H1 (cell line): ENCODE measurements around the gene JAKMIP3. TPM values are rescaled to one million over a fixed set of nuclear protein-coding genes. Genes with fewer than 3 reads are reported as not detected.

ENCODE experiments used
- CTCF ChIA-PET: fragments of 300-600 bp; sonication (Branson Sonifier 250); formaldehyde crosslinking; loops from one replicate; lab custom pipeline; 2021; ENCODE audit not compliant: partially characterized antibody; lab: Charles Lee
- POLR2A ChIA-PET: fragments of 300-600 bp; sonication (Branson Sonifier 250); formaldehyde crosslinking; loops from one replicate; lab custom pipeline; 2021; ENCODE audit warnings: inconsistent platforms; ENCODE audit not compliant: partially characterized antibody; lab: Charles Lee
- DNase-seq, 2 experiments: peaks; one replicate each; pipeline versions ENCODE4 v3.0.0 to v3.0.0-alpha.2; 2010 to 2022; ENCODE audit warnings: low spot score in 2 of 2, low read depth in 1 of 2, mixed read lengths in 1 of 2
- FAIRE-seq: peaks from 2 replicates; lab custom pipeline; 2011; peaks lifted over from hg19 to GRCh38; lab: Jason Lieb, UNC
- H2AFZ ChIP-seq: 2 replicates; pipeline ENCODE4 v1.8.1; 2012; ENCODE audit warnings: low read length, inconsistent platforms
- H2AK5ac ChIP-seq: 2 replicates; pipeline ENCODE4 v1.6.1; 2013; ENCODE audit warnings: low read depth, low read length
- H2BK120ac ChIP-seq: replicated peaks from 2 replicates; pipeline ENCODE3; 2013; ENCODE audit warnings: low read depth, low read length, inconsistent platforms
- H2BK12ac ChIP-seq: 2 replicates; pipeline ENCODE4 v1.6.1; 2013; ENCODE audit warnings: low read depth, low read length
- H2BK15ac ChIP-seq: 2 replicates; pipeline ENCODE4 v1.6.1; 2013; ENCODE audit warnings: low read length
- H2BK20ac ChIP-seq: 2 replicates; pipeline ENCODE4 v1.6.1; 2013; ENCODE audit warnings: low read length
- H2BK5ac ChIP-seq: 2 replicates; pipeline ENCODE4 v1.6.1; 2013; ENCODE audit warnings: low read depth, low read length
- H3K14ac ChIP-seq: 2 replicates; pipeline ENCODE4 v1.6.1; 2013; ENCODE audit warnings: inconsistent platforms; ENCODE audit not compliant: insufficient read length
- H3K18ac ChIP-seq: 2 replicates; pipeline ENCODE4 v1.6.1; 2013; ENCODE audit warnings: low read length; ENCODE audit errors: extremely low read depth
- H3K23ac ChIP-seq: 2 replicates; pipeline ENCODE4 v1.6.1; 2013; ENCODE audit warnings: inconsistent platforms; ENCODE audit not compliant: insufficient read length
- H3K23me2 ChIP-seq: 2 replicates; pipeline ENCODE4 v1.6.1; 2013; ENCODE audit warnings: low read depth, low read length
- H3K27ac ChIP-seq: 2 replicates; pipeline ENCODE4 v1.6.1; 2011; ENCODE audit warnings: low read depth, low read length, inconsistent platforms
- H3K27me3 ChIP-seq, 4 experiments: replicated peaks in 1 of 4; 1 replicate in 1 of 4; 2 replicates in 3 of 4; pipeline versions ENCODE4 v1.6.1 to v1.8.1; 2011 to 2013; ENCODE audit warnings: low read length in 3 of 4, mild to moderate bottlenecking in 3 of 4, inconsistent platforms in 2 of 4, mixed read lengths in 2 of 4, moderate library complexity in 1 of 4; ENCODE audit not compliant: control insufficient read depth in 3 of 4, insufficient read depth in 3 of 4; ENCODE audit errors: extremely low read depth in 1 of 4
- H3K36me3 ChIP-seq, 4 experiments: 2 replicates each; pipeline versions ENCODE4 v1.6.1 to v1.8.1; 2011 to 2013; ENCODE audit warnings: mild to moderate bottlenecking in 4 of 4, low read length in 3 of 4, moderate library complexity in 2 of 4, control low read depth in 1 of 4, inconsistent platforms in 1 of 4; ENCODE audit not compliant: insufficient read depth in 4 of 4, control insufficient read depth in 2 of 4
- H3K4ac ChIP-seq: replicated peaks from 2 replicates; pipeline ENCODE3; 2013; ENCODE audit warnings: low read length, low read depth, mixed read lengths, inconsistent platforms; ENCODE audit not compliant: insufficient read length
- H3K4me1 ChIP-seq, 4 experiments: replicated peaks in 1 of 4; 1 replicate in 1 of 4; 2 replicates in 3 of 4; pipeline versions ENCODE4 v1.6.1 to v1.8.1; 2011 to 2013; ENCODE audit warnings: low read length in 3 of 4, inconsistent platforms in 2 of 4, mixed read lengths in 1 of 4; ENCODE audit not compliant: insufficient read depth in 4 of 4, control insufficient read depth in 3 of 4
- H3K4me2 ChIP-seq, 2 experiments: 2 replicates each; pipeline versions ENCODE4 v1.6.1 to v1.8.1; 2011 to 2013; ENCODE audit warnings: low read depth in 2 of 2, low read length in 2 of 2, control low read depth in 1 of 2, inconsistent platforms in 1 of 2, mild to moderate bottlenecking in 1 of 2; ENCODE audit not compliant: insufficient read depth in 1 of 2
- H3K4me3 ChIP-seq, 4 experiments: fragments of 200-600, 300-600 bp in 1 of 4; sonication (generic), shearing (Covaris generic), sonication (Bioruptor Twin) in 1 of 4; 2 replicates each; pipeline versions ENCODE4 v1.5.1 to v1.8.1; 2011 to 2016; ENCODE audit warnings: low read length in 4 of 4, low read depth in 3 of 4, control low read depth in 2 of 4, inconsistent platforms in 2 of 4, mild to moderate bottlenecking in 2 of 4, mixed read lengths in 1 of 4, moderate library complexity in 1 of 4; ENCODE audit not compliant: insufficient read depth in 2 of 4; ENCODE audit errors: extremely low read depth in 1 of 4
- H3K56ac ChIP-seq: replicated peaks from 2 replicates; pipeline ENCODE3; 2013; ENCODE audit warnings: low read depth, mild to moderate bottlenecking, mixed read lengths, low read length, inconsistent platforms; ENCODE audit not compliant: insufficient read length
- H3K79me1 ChIP-seq: 2 replicates; pipeline ENCODE4 v1.6.1; 2013; ENCODE audit warnings: low read depth, low read length, control low read depth
- H3K79me2 ChIP-seq, 2 experiments: 2 replicates each; pipeline versions ENCODE4 v1.6.1 to v1.8.1; 2012 to 2013; ENCODE audit warnings: low read length in 2 of 2, mild to moderate bottlenecking in 2 of 2, inconsistent platforms in 1 of 2; ENCODE audit not compliant: insufficient read depth in 2 of 2, control insufficient read depth in 1 of 2
- H3K9ac ChIP-seq, 4 experiments: replicated peaks in 1 of 4; 1 replicate in 1 of 4; 2 replicates in 3 of 4; pipeline versions ENCODE4 v1.6.1 to v1.8.1; 2011 to 2013; ENCODE audit warnings: low read depth in 3 of 4, low read length in 3 of 4, control low read depth in 2 of 4, mild to moderate bottlenecking in 2 of 4, moderate library complexity in 2 of 4, inconsistent platforms in 1 of 4; ENCODE audit errors: extremely low read depth in 1 of 4
- H3K9me3 ChIP-seq, 2 experiments: 2 replicates each; pipeline versions ENCODE4 v1.6.1 to v1.8.1; 2012 to 2013; ENCODE audit warnings: mild to moderate bottlenecking in 2 of 2, moderate library complexity in 2 of 2, control low read depth in 1 of 2, inconsistent platforms in 1 of 2, low read depth in 1 of 2, low read length in 1 of 2, mixed read lengths in 1 of 2; ENCODE audit not compliant: insufficient read depth in 2 of 2
- H4K20me1 ChIP-seq, 2 experiments: replicated peaks in 1 of 2; 2 replicates each; pipeline versions ENCODE3 to v1.8.1; 2011 to 2013; ENCODE audit warnings: inconsistent platforms in 2 of 2, low read length in 2 of 2, mild to moderate bottlenecking in 1 of 2; ENCODE audit not compliant: insufficient read depth in 2 of 2, control insufficient read depth in 1 of 2
- H4K5ac ChIP-seq: 2 replicates; pipeline ENCODE4 v1.6.1; 2013; ENCODE audit warnings: low read length, low read depth, mixed read lengths, inconsistent platforms; ENCODE audit not compliant: insufficient read length
- H4K8ac ChIP-seq: 2 replicates; pipeline ENCODE4 v1.8.0; 2013; ENCODE audit warnings: mild to moderate bottlenecking, moderate library complexity, low read length, inconsistent platforms; ENCODE audit not compliant: insufficient read depth; ENCODE audit errors: extremely low read depth
- H4K91ac ChIP-seq: replicated peaks from 2 replicates; pipeline ENCODE3; 2013; ENCODE audit warnings: low read length, mixed read lengths, inconsistent platforms; ENCODE audit not compliant: insufficient read length
- ATF2 ChIP-seq: IDR thresholded peaks from 2 replicates; pipeline ENCODE4 v1.6.1; 2012; ENCODE audit warnings: low read length, inconsistent platforms
- BRCA1 ChIP-seq: IDR thresholded peaks from 2 replicates; pipeline ENCODE4 v1.6.1; 2012; ENCODE audit warnings: low read depth, low read length, improper control_type of control experiment
- E2F6 ChIP-seq: IDR thresholded peaks from 2 replicates; pipeline ENCODE4 v1.6.1; 2012; ENCODE audit warnings: inconsistent platforms
- EZH2 ChIP-seq: fragments of 200-600 bp; sonication (generic); IDR thresholded peaks from 2 replicates; pipeline ENCODE4 v1.7.1; 2012; ENCODE audit warnings: low read depth, mild to moderate bottlenecking, moderate library complexity, low read length, inconsistent platforms; ENCODE audit not compliant: severe bottlenecking
- GABPA ChIP-seq: IDR thresholded peaks from 2 replicates; pipeline ENCODE4 v1.6.1; 2011; ENCODE audit warnings: mild to moderate bottlenecking, low read length, moderate library complexity, borderline replicate concordance; ENCODE audit not compliant: insufficient read depth
- KDM1A ChIP-seq: fragments of 200-600, 300-600 bp; sonication (generic); IDR thresholded peaks from 2 replicates; pipeline ENCODE4 v1.7.1; 2016; ENCODE audit warnings: mild to moderate bottlenecking, low read length, borderline replicate concordance
- NRF1 ChIP-seq: IDR thresholded peaks from 2 replicates; pipeline ENCODE4 v1.6.1; 2011; ENCODE audit warnings: mild to moderate bottlenecking, low read depth, low read length, improper control_type of control experiment
- RXRA ChIP-seq: IDR thresholded peaks from 2 replicates; pipeline ENCODE4 v1.6.1; 2011; ENCODE audit warnings: low read depth, mild to moderate bottlenecking, low read length, moderate library complexity; ENCODE audit not compliant: insufficient read depth
- SP1 ChIP-seq: IDR thresholded peaks from 2 replicates; pipeline ENCODE4 v1.6.1; 2011; ENCODE audit warnings: low read depth, low read length
- SUZ12 ChIP-seq: fragments of 200-600 bp; sonication (generic); IDR thresholded peaks from 2 replicates; pipeline ENCODE4 v1.6.1; 2012; ENCODE audit warnings: mild to moderate bottlenecking, inconsistent platforms, low read length, moderate library complexity, mixed read lengths
- YY1 ChIP-seq: IDR thresholded peaks from 2 replicates; pipeline ENCODE4 v1.6.1; 2011; ENCODE audit warnings: low read depth, mild to moderate bottlenecking, low read length
- ZNF274 ChIP-seq: IDR thresholded peaks from 2 replicates; pipeline ENCODE4 v1.7.0; 2012; ENCODE audit warnings: low read length, borderline replicate concordance; ENCODE audit errors: extremely low read depth
- WGBS, 2 experiments: shearing (Covaris generic) in 1 of 2; methylation state at CpG; one replicate each; pipeline versions ENCODE4 v1.1.6 to v1.1.7; 2013 to 2015; ENCODE audit warnings: low lambda C conversion rate in 2 of 2, mixed read lengths in 2 of 2, inconsistent platforms in 1 of 2, low coverage in 1 of 2, missing lambda C conversion rate in 1 of 2; ENCODE audit not compliant: insufficient replicate concordance in 2 of 2, insufficient coverage in 1 of 2, insufficient read length in 1 of 2; ENCODE audit errors: extremely low coverage in 1 of 2, missing lambda C conversion rate in 1 of 2; 5-methylcytosine and 5-hydroxymethylcytosine counted together
- polyA plus RNA-seq, 7 experiments: library from polyadenylated mRNA; depleted of rRNA in 3 of 7; stranded (reverse) in 5 of 7; unstranded in 2 of 7; fragments of >200 nt in 5 of 7; fragments of 200-250 nt in 2 of 7; gene quantifications; 1 replicate in 5 of 7; 2 replicates in 1 of 7; 4 replicates in 1 of 7; pipeline versions ENCODE4 v1.2.1 to v1.2.3, GENCODE V29; 2011 to 2013; ENCODE audit warnings: missing spikeins in 2 of 7, mixed read lengths in 2 of 7
- total RNA-seq: library from RNA; stranded (reverse); fragmentation: NEBNext Ultra II Directional; extraction: Animal tissue kit (Norgen Biotek cat#: 25700); gene quantifications from 2 replicates; pipeline ENCODE4 v1.2.1, GENCODE V29; 2021

JAKMIP3 gene
- total and polyA plus RNA-seq, 2 of the 8 experiments (the other 6 are each of a cell fraction or from before 2014, with no cell fraction given): 0.83 to 0.91 TPM

GRCh38 chr10:132077091-132077490 lies 11.3 kb downstream of the JAKMIP3 start:
- no peak for FAIRE-seq
- WGBS, 2 experiments: 69% methylated on average over 9 of the region's 9 CpGs; no CpG with 5 or more reads in 1 of the 2 experiments
- TF ChIP-seq E2F6: no peak
- TF ChIP-seq BRCA1: no peak
- no peak for TF ChIP-seq RXRA
- TF ChIP-seq EZH2: no peak
- no peak for TF ChIP-seq GABPA
- TF ChIP-seq KDM1A: no peak
- no peak for TF ChIP-seq NRF1
- TF ChIP-seq SP1: no peak
- TF ChIP-seq YY1: no peak
- no peak for TF ChIP-seq ATF2
- no peak for TF ChIP-seq ZNF274
- no peak for TF ChIP-seq SUZ12

More at GRCh38 chr10:132077091-132077490, 11.3 kb downstream of the JAKMIP3 start:
- H3K79me2 ChIP-seq: no peaks in the 10 kb centered on the region
- POLR2A ChIA-PET: no interaction called here
- H3K18ac ChIP-seq: no peak overlapping the region
- no peak overlapping the region for H4K91ac ChIP-seq
- no peak overlapping the region for H3K4ac ChIP-seq
- H2BK20ac ChIP-seq: no peak overlapping the region
- no peak overlapping the region for H3K4me2 ChIP-seq
- no peak overlapping the region for H2BK15ac ChIP-seq
- H3K27me3 ChIP-seq: no peaks in the 10 kb centered on the region
- CTCF ChIA-PET: no interaction called here
- H3K14ac ChIP-seq: no peak overlapping the region
- H2AK5ac ChIP-seq: no peak overlapping the region
- no peak overlapping the region for H4K5ac ChIP-seq
- no peaks in the 10 kb centered on the region; the same call in 1 of the 2 replicates for H3K23me2 ChIP-seq
- no peak overlapping the region for H2BK5ac ChIP-seq
- no peaks in the 10 kb centered on the region for H3K36me3 ChIP-seq
- H3K9me3 ChIP-seq: no peaks in the 10 kb centered on the region
- no peak overlapping the region for H3K9ac ChIP-seq
- no peak overlapping the region for H3K23ac ChIP-seq
- H3K4me1 ChIP-seq: peaks cover 0 to 3% (median 0%) of the 10 kb centered on the region in 4 experiments; a peak in 2 of 7 replicates
- H3K27ac ChIP-seq: no peak overlapping the region
- no peaks in the 10 kb centered on the region for H4K20me1 ChIP-seq
- no peak overlapping the region for H3K56ac ChIP-seq
- no peak overlapping the region for H2AFZ ChIP-seq
- H4K8ac ChIP-seq: no peak overlapping the region; the same call in 1 of the 2 replicates
- no peak overlapping the region for H2BK120ac ChIP-seq
- no peak overlapping the region for H3K4me3 ChIP-seq
- no peak for DNase-seq
- no peaks in the 10 kb centered on the region for H3K79me1 ChIP-seq
- H2BK12ac ChIP-seq: no peak overlapping the region
